Measurements from ENCODE around the gene NGRN.
"Not testable (repeated sequence)": the region's sequence is repeated elsewhere in the genome, so short reads cannot be mapped to it uniquely, and the experiment has no call there.

NGRN gene

GRCh38 chr15:90301707-90302300 lies 36.3 kb downstream of the NGRN start:
- H3K9ac ChIP-seq (ENCODE audit: low read depth, low read length), result no peak overlapping the region
- H3K27ac ChIP-seq (ENCODE audit: low read depth, low read length), result no peak overlapping the region
- peaks cover 6% of the 10 kb centered on the region; the same call in 1 of the 2 replicates for H3K4me1 ChIP-seq (ENCODE audit: insufficient read depth, low read length)
- H3K9me3 ChIP-seq (ENCODE audit: insufficient read depth, low read depth, low read length), result no peaks in the 10 kb centered on the region
- 84% methylated on average over 8 of the region's 8 CpGs for WGBS
- no peaks in the 10 kb centered on the region for H3K27me3 ChIP-seq (ENCODE audit: insufficient read depth, low read length)
- H3K4me3 ChIP-seq (ENCODE audit: low read length), result no peak overlapping the region
- no peaks in the 10 kb centered on the region for H3K36me3 ChIP-seq (ENCODE audit: insufficient read depth, low read length)

GRCh38 chr15:90305355-90305754 lies 39.9 kb downstream of the NGRN start:
- not testable (repeated sequence) for H3K9ac ChIP-seq (ENCODE audit: low read depth, low read length); H3K4me1 ChIP-seq (ENCODE audit: insufficient read depth, low read length); H3K9me3 ChIP-seq (ENCODE audit: insufficient read depth, low read depth, low read length)

GRCh38 chr15:90305932-90306331 lies 40.5 kb downstream of the NGRN start:
- Histone ChIP-seq H3K27me3 (ENCODE audit: insufficient read depth, low read length) (no peaks in the 10 kb centered on the region), H3K4me1 (ENCODE audit: insufficient read depth, low read length) (peaks cover 6% of the 10 kb centered on the region; the same call in 1 of the 2 replicates), H3K36me3 (ENCODE audit: insufficient read depth, low read length) (no peaks in the 10 kb centered on the region), H3K27ac (ENCODE audit: low read depth, low read length) (no peak overlapping the region), H3K9me3 (ENCODE audit: insufficient read depth, low read depth, low read length) (no peaks in the 10 kb centered on the region), H3K4me3 (ENCODE audit: low read length) (no peak overlapping the region), H3K9ac (ENCODE audit: low read depth, low read length) (no peak overlapping the region)
- WGBS, result 89% methylated on average over 1 of the region's 3 CpGs

More at GRCh38 chr15:90305355-90305754, 39.9 kb downstream of the NGRN start:
- not testable (repeated sequence) for H3K4me3 ChIP-seq (ENCODE audit: low read length); H3K27me3 ChIP-seq (ENCODE audit: insufficient read depth, low read length); H3K27ac ChIP-seq (ENCODE audit: low read depth, low read length); H3K36me3 ChIP-seq (ENCODE audit: insufficient read depth, low read length)
- WGBS, result 97% methylated on average over 14 of the region's 14 CpGs

- Histone ChIP-seq H3K36me3 (ENCODE audit: insufficient read depth, low read length) (no peaks in the 10 kb centered on the region), H3K9ac (ENCODE audit: low read depth, low read length) (no peak overlapping the region), H3K27ac (ENCODE audit: low read depth, low read length) (no peak overlapping the region), H3K4me3 (ENCODE audit: low read length) (no peak overlapping the region), H3K9me3 (ENCODE audit: insufficient read depth, low read depth, low read length) (no peaks in the 10 kb centered on the region), H3K27me3 (ENCODE audit: insufficient read depth, low read length) (no peaks in the 10 kb centered on the region), H3K4me1 (ENCODE audit: insufficient read depth, low read length) (peaks cover 6% of the 10 kb centered on the region; the same call in 1 of the 2 replicates)
- 88% methylated on average over 6 of the region's 6 CpGs for WGBS
Observed at GRCh38 chr15:90306560-90306959, 41.1 kb downstream of the NGRN start.

GRCh38 chr15:90307661-90308060 lies 42.2 kb downstream of the NGRN start:
- H3K36me3 ChIP-seq (ENCODE audit: insufficient read depth, low read length), result no peaks in the 10 kb centered on the region
- no peak overlapping the region for H3K9ac ChIP-seq (ENCODE audit: low read depth, low read length)
- no peaks in the 10 kb centered on the region for H3K27me3 ChIP-seq (ENCODE audit: insufficient read depth, low read length)
- no peaks in the 10 kb centered on the region; the same call in 1 of the 2 replicates for H3K4me1 ChIP-seq (ENCODE audit: insufficient read depth, low read length)
- H3K9me3 ChIP-seq (ENCODE audit: insufficient read depth, low read depth, low read length), result no peaks in the 10 kb centered on the region
- H3K4me3 ChIP-seq (ENCODE audit: low read length), result no peak overlapping the region
- WGBS, result 83% methylated on average over 2 of the region's 2 CpGs
- no peak overlapping the region for H3K27ac ChIP-seq (ENCODE audit: low read depth, low read length)

GRCh38 chr15:90309020-90309419 lies 43.5 kb downstream of the NGRN start:
- H3K36me3 ChIP-seq (ENCODE audit: insufficient read depth, low read length), result no peaks in the 10 kb centered on the region
- no peaks in the 10 kb centered on the region; the same call in 1 of the 2 replicates for H3K4me1 ChIP-seq (ENCODE audit: insufficient read depth, low read length)
- H3K27ac ChIP-seq (ENCODE audit: low read depth, low read length), result no peak overlapping the region
- H3K4me3 ChIP-seq (ENCODE audit: low read length), result no peak overlapping the region
- no peaks in the 10 kb centered on the region for H3K9me3 ChIP-seq (ENCODE audit: insufficient read depth, low read depth, low read length)
- WGBS, result 96% methylated on average over 4 of the region's 4 CpGs
- H3K27me3 ChIP-seq (ENCODE audit: insufficient read depth, low read length), result no peaks in the 10 kb centered on the region
- no peak overlapping the region for H3K9ac ChIP-seq (ENCODE audit: low read depth, low read length)

GRCh38 chr15:90315278-90315982 lies 50.0 kb downstream of the NGRN start:
- Histone ChIP-seq H3K4me3 (ENCODE audit: low read length) (no peak overlapping the region), H3K9ac (ENCODE audit: low read depth, low read length) (no peak overlapping the region), H3K27ac (ENCODE audit: low read depth, low read length) (no peak overlapping the region), H3K9me3 (ENCODE audit: insufficient read depth, low read depth, low read length) (no peaks in the 10 kb centered on the region), H3K36me3 (ENCODE audit: insufficient read depth, low read length) (no peaks in the 10 kb centered on the region), H3K4me1 (ENCODE audit: insufficient read depth, low read length) (peaks cover 3% of the 10 kb centered on the region), H3K27me3 (ENCODE audit: insufficient read depth, low read length) (no peaks in the 10 kb centered on the region)
- 93% methylated on average over 3 of the region's 5 CpGs for whole genome bisulfite sequencing

- H3K27me3 ChIP-seq (ENCODE audit: insufficient read depth, low read length), result no peaks in the 10 kb centered on the region
- H3K9ac ChIP-seq (ENCODE audit: low read depth, low read length), result no peak overlapping the region
- H3K9me3 ChIP-seq (ENCODE audit: insufficient read depth, low read depth, low read length), result no peaks in the 10 kb centered on the region
- WGBS, result 96% methylated on average over 4 of the region's 4 CpGs
- no peak overlapping the region for H3K27ac ChIP-seq (ENCODE audit: low read depth, low read length)
- H3K36me3 ChIP-seq (ENCODE audit: insufficient read depth, low read length), result no peaks in the 10 kb centered on the region
- peaks cover 7% of the 10 kb centered on the region for H3K4me1 ChIP-seq (ENCODE audit: insufficient read depth, low read length)
- H3K4me3 ChIP-seq (ENCODE audit: low read length), result no peak overlapping the region
Observed at GRCh38 chr15:90316139-90316538, 50.7 kb downstream of the NGRN start.

- WGBS, result 83% methylated on average over 4 of the region's 4 CpGs
Observed at GRCh38 chr15:90318591-90318990, 53.1 kb downstream of the NGRN start.

GRCh38 chr15:90320062-90320884 lies 54.8 kb downstream of the NGRN start:
- Histone ChIP-seq H3K9me3 (ENCODE audit: insufficient read depth, low read depth, low read length) (no peaks in the 10 kb centered on the region), H3K4me3 (ENCODE audit: low read length) (peak overlapping the region; percentile 32), H3K9ac (ENCODE audit: low read depth, low read length) (no peak overlapping the region), H3K27me3 (ENCODE audit: insufficient read depth, low read length) (no peaks in the 10 kb centered on the region), H3K4me1 (ENCODE audit: insufficient read depth, low read length) (peaks cover 7% of the 10 kb centered on the region), H3K27ac (ENCODE audit: low read depth, low read length) (peak overlapping the region; percentile 58; the same call in 1 of the 2 replicates), H3K36me3 (ENCODE audit: insufficient read depth, low read length) (no peaks in the 10 kb centered on the region)
- 7% methylated on average over 17 of the region's 17 CpGs for WGBS

More at GRCh38 chr15:90318591-90318990, 53.1 kb downstream of the NGRN start:
- Histone ChIP-seq H3K27ac (ENCODE audit: low read depth, low read length) (no peak overlapping the region), H3K27me3 (ENCODE audit: insufficient read depth, low read length) (no peaks in the 10 kb centered on the region), H3K4me1 (ENCODE audit: insufficient read depth, low read length) (peaks cover 7% of the 10 kb centered on the region), H3K4me3 (ENCODE audit: low read length) (no peak overlapping the region), H3K36me3 (ENCODE audit: insufficient read depth, low read length) (no peaks in the 10 kb centered on the region), H3K9ac (ENCODE audit: low read depth, low read length) (no peak overlapping the region), H3K9me3 (ENCODE audit: insufficient read depth, low read depth, low read length) (no peaks in the 10 kb centered on the region)

- Histone ChIP-seq H3K9me3 (ENCODE audit: insufficient read depth, low read depth, low read length) (no peaks in the 10 kb centered on the region), H3K27ac (ENCODE audit: low read depth, low read length) (no peak overlapping the region), H3K36me3 (ENCODE audit: insufficient read depth, low read length) (no peaks in the 10 kb centered on the region), H3K9ac (ENCODE audit: low read depth, low read length) (no peak overlapping the region), H3K4me1 (ENCODE audit: insufficient read depth, low read length) (peaks cover 7% of the 10 kb centered on the region), H3K27me3 (ENCODE audit: insufficient read depth, low read length) (no peaks in the 10 kb centered on the region), H3K4me3 (ENCODE audit: low read length) (no peak overlapping the region)
- WGBS, result no CpG with 5 or more reads among the region's 1 CpG
Observed at GRCh38 chr15:90320885-90321278, 55.4 kb downstream of the NGRN start.

Measured in HUES64 (cell line).